Esophagus squamous epithelium (tissue), 4 donors: ENCODE data around the gene ATP10A.

Experiments used
- POLR2A ChIP-seq, 4 donors: fragments of 450-650 bp; IDR thresholded peaks; one replicate each; pipeline ENCODE4 v1.6.1; 2017; ENCODE audit warnings: antibody characterized with exemption in 4 of 4, mild to moderate bottlenecking in 4 of 4, moderate library complexity in 3 of 4
- TF ChIP-seq, protein P1 (sequence below), 6 experiments: fragments of 450-650 bp in 4 of 6; fragments of 200-600 bp in 2 of 6; sonication (generic) in 2 of 6; IDR thresholded peaks; one replicate each; pipeline ENCODE4 v1.5.1; 2016 to 2019; ENCODE audit warnings: antibody characterized with exemption in 6 of 6, mild to moderate bottlenecking in 4 of 6, moderate library complexity in 4 of 6

DNA sequence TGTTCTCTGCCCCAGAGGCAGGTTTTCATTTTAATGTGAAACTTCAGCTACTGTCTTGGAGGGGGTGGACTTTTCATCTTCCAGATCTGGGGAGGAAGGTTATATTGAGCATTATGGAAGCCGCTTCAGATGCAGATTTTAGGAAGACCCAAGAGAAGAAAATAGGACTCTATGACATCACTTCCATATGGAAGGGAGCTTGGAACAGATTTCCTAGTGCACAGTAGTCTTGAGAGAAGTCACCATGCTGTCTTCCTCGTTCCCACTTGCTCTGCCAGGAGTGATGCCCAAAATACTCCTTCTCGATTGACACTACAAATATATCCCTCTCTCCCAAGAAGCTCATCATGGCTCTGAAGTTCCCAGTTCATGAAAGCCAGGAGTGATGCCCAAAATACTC, 197.2 kb downstream of the ATP10A start:
- TF ChIP-seq POLR2A (IDR thresholded peaks at IDR 0.05), result no peak
- TF ChIP-seq, protein P1, sequence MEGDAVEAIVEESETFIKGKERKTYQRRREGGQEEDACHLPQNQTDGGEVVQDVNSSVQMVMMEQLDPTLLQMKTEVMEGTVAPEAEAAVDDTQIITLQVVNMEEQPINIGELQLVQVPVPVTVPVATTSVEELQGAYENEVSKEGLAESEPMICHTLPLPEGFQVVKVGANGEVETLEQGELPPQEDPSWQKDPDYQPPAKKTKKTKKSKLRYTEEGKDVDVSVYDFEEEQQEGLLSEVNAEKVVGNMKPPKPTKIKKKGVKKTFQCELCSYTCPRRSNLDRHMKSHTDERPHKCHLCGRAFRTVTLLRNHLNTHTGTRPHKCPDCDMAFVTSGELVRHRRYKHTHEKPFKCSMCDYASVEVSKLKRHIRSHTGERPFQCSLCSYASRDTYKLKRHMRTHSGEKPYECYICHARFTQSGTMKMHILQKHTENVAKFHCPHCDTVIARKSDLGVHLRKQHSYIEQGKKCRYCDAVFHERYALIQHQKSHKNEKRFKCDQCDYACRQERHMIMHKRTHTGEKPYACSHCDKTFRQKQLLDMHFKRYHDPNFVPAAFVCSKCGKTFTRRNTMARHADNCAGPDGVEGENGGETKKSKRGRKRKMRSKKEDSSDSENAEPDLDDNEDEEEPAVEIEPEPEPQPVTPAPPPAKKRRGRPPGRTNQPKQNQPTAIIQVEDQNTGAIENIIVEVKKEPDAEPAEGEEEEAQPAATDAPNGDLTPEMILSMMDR (IDR thresholded peaks at IDR 0.05), result no peak
